Measurements from ENCODE around the gene BCL11B. TPM values are rescaled to one million over a fixed set of nuclear protein-coding genes. Genes with fewer than 3 reads are reported as not detected.

Gene BCL11B
- total and polyA plus RNA-seq, 2 donors (not counting 1 experiment from before 2014, with no cell fraction given): under 0.01 TPM; not detected in 1

DNA sequence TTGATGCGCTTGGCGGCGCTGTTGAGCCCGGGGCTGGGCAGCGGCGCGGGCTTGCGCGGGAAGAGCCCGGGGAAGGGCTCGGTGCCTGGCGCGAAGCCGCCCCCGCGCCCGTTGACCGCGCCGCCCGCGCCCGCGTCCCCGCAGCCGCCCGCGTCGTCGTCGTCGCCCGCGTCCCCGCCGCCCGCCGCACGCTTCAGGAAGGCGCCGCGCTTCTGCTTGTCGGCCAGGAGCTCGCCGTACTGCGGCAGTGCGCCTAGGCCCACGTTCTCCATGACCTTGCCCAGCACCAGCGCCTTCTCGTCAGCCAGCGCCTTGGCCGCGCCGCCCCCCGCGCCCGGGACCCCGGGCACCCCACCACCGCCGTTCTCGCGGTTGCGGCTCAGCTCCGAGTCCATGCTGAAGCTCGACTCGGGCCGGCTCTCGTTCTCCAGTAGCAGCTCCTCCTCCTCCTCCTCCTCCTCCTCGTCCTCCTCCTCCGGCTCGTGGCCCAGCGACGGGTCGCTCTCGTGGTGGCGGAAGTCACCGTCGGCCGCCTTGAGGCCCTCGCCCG, 97.2 kb downstream of the BCL11B start:
- no peaks in the 10 kb centered on the region for H3K4me1 ChIP-seq (ENCODE audit: control insufficient read depth, extremely low read depth, insufficient read depth, low read length)
- H2AFZ ChIP-seq (ENCODE audit: low read length): no peak overlapping the region
- H3K36me3 ChIP-seq (ENCODE audit: control insufficient read depth, insufficient read depth, low read length): no peaks in the 10 kb centered on the region
- H3K27me3 ChIP-seq (ENCODE audit: control insufficient read depth, insufficient read depth, low read length): no peaks in the 10 kb centered on the region
- no peak overlapping the region for H3K27ac ChIP-seq (ENCODE audit: insufficient read depth, low read length)
- no peaks in the 10 kb centered on the region for H4K20me1 ChIP-seq (ENCODE audit: control insufficient read depth, extremely low read depth, insufficient read depth, low read length)
- no peak for TF ChIP-seq CTCF (conservative IDR thresholded peaks at IDR 0.05 in 1 of 2, IDR thresholded peaks at IDR 0.05 in 1 of 2; ENCODE audit: low read depth in 1 of 2, low read length in 2 of 2)
- TF ChIP-seq EZH2 (IDR thresholded peaks at IDR 0.05; ENCODE audit: low read length, missing control alignments): no peak
- no peaks in the 10 kb centered on the region for H3K79me2 ChIP-seq (ENCODE audit: control insufficient read depth, insufficient read depth, low read length)
- no peak overlapping the region for H3K4me2 ChIP-seq (ENCODE audit: extremely low read depth, insufficient read depth, low read length)
- H3K9me3 ChIP-seq (ENCODE audit: control insufficient read depth, insufficient read depth, low read depth, low read length): no peaks in the 10 kb centered on the region
- no peak for DNase-seq (ENCODE audit: low read depth in 2 of 2)
- no peak overlapping the region for H3K9ac ChIP-seq (ENCODE audit: insufficient read depth, low read length)
- no peak overlapping the region for H3K4me3 ChIP-seq (replicated peaks in 1 of 4; ENCODE audit: control extremely low read depth in 1 of 4, insufficient read depth in 1 of 4, low read depth in 3 of 4, low read length in 4 of 4)

DNA sequence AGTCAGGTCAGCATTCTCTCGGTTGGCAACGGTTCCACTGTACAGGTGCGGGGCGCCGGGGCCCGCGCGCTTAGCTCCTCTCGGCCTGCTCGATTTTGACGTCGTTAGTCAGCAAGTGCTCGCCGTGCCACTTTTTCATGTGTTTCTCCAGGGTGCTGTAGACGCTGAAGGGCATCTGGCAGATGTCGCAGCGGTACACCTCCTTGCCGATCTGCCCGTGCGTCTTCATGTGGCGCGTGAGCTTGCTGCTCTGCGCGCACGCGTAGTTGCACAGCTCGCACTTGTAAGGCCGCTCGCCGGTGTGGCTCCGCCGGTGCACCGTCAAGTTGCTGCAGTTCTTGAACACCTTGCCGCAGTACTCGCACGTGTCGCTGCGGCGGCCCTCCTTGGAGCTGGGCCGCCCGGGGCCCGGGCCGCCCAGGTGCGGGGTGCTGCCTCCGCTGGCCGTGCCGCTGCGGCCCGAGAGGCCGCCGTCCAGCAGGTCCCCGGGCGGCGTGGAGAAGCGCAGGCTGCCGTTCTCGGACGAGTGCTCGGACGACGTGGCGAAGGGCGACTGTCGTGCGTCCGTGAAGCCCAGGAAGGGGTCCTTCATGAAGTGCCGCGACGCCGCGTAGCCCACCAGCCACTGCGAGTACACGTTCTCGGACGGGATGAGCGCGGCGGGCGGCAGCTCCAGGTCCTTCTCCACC, 97.8 kb downstream of the BCL11B start:
- no peak overlapping the region for H3K9ac ChIP-seq (ENCODE audit: insufficient read depth, low read length)
- no peak overlapping the region for H2AFZ ChIP-seq (ENCODE audit: low read length)
- no peak overlapping the region for H3K27ac ChIP-seq (ENCODE audit: insufficient read depth, low read length)
- H3K36me3 ChIP-seq (ENCODE audit: control insufficient read depth, insufficient read depth, low read length): no peaks in the 10 kb centered on the region
- no peak overlapping the region for H3K4me3 ChIP-seq (replicated peaks in 1 of 4; ENCODE audit: control extremely low read depth in 1 of 4, insufficient read depth in 1 of 4, low read depth in 3 of 4, low read length in 4 of 4)
- no peak for DNase-seq (ENCODE audit: low read depth in 2 of 2)
- H3K4me1 ChIP-seq (ENCODE audit: control insufficient read depth, extremely low read depth, insufficient read depth, low read length): no peaks in the 10 kb centered on the region
- no peaks in the 10 kb centered on the region for H3K27me3 ChIP-seq (ENCODE audit: control insufficient read depth, insufficient read depth, low read length)
- no peaks in the 10 kb centered on the region for H3K9me3 ChIP-seq (ENCODE audit: control insufficient read depth, insufficient read depth, low read depth, low read length)
- no peaks in the 10 kb centered on the region for H3K79me2 ChIP-seq (ENCODE audit: control insufficient read depth, insufficient read depth, low read length)
- H4K20me1 ChIP-seq (ENCODE audit: control insufficient read depth, extremely low read depth, insufficient read depth, low read length): no peaks in the 10 kb centered on the region
- TF ChIP-seq CTCF (conservative IDR thresholded peaks at IDR 0.05 in 1 of 2, IDR thresholded peaks at IDR 0.05 in 1 of 2; ENCODE audit: low read depth in 1 of 2, low read length in 2 of 2) (no peak), EZH2 (IDR thresholded peaks at IDR 0.05; ENCODE audit: low read length, missing control alignments) (no peak)
- H3K4me2 ChIP-seq (ENCODE audit: extremely low read depth, insufficient read depth, low read length): no peak overlapping the region

DNA sequence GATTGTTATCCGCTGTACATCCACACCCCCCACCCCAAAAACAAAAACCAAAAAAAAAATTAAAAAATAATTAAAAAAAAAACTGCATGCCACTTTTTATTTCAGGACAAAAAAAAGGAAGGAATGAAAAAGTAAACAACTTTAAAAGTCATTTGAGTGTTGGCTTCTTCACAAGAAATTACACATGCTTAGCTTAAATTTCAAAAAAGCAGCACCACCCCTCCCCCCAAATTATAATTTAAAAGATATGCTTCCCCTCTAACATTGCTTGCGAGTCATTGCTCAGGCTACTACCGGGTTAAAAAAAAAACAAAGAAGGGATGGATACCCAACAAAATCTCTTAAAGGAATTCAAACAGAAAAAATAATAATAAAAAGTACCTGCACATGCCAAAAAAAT, 98.5 kb downstream of the BCL11B start:
- Histone ChIP-seq H3K9ac (ENCODE audit: insufficient read depth, low read length) (no peak overlapping the region), H3K4me2 (ENCODE audit: extremely low read depth, insufficient read depth, low read length) (no peak overlapping the region), H4K20me1 (ENCODE audit: control insufficient read depth, extremely low read depth, insufficient read depth, low read length) (no peaks in the 10 kb centered on the region), H3K36me3 (ENCODE audit: control insufficient read depth, insufficient read depth, low read length) (no peaks in the 10 kb centered on the region), H3K27me3 (ENCODE audit: control insufficient read depth, insufficient read depth, low read length) (no peaks in the 10 kb centered on the region), H3K27ac (ENCODE audit: insufficient read depth, low read length) (no peak overlapping the region), H2AFZ (ENCODE audit: low read length) (no peak overlapping the region), H3K9me3 (ENCODE audit: control insufficient read depth, insufficient read depth, low read depth, low read length) (no peaks in the 10 kb centered on the region), H3K79me2 (ENCODE audit: control insufficient read depth, insufficient read depth, low read length) (no peaks in the 10 kb centered on the region), H3K4me3 (replicated peaks in 1 of 4; ENCODE audit: control extremely low read depth in 1 of 4, insufficient read depth in 1 of 4, low read depth in 3 of 4, low read length in 4 of 4) (no peak overlapping the region), H3K4me1 (ENCODE audit: control insufficient read depth, extremely low read depth, insufficient read depth, low read length) (no peaks in the 10 kb centered on the region)
- no peak for TF ChIP-seq EZH2 (IDR thresholded peaks at IDR 0.05; ENCODE audit: low read length, missing control alignments)
- no peak for TF ChIP-seq CTCF (conservative IDR thresholded peaks at IDR 0.05 in 1 of 2, IDR thresholded peaks at IDR 0.05 in 1 of 2; ENCODE audit: low read depth in 1 of 2, low read length in 2 of 2)
- no peak for DNase-seq (ENCODE audit: low read depth in 2 of 2)
